Ishikawa (cell line): ENCODE data around the gene DNAH3.

Experiments
- CEBPB ChIP-seq: IDR thresholded peaks from 2 replicates; pipeline ENCODE4 v1.6.1; 2012
- CREB1 ChIP-seq: IDR thresholded peaks from 2 replicates; pipeline ENCODE4 v1.6.1; 2012; ENCODE audit warnings: low read depth
- EGR1 ChIP-seq: IDR thresholded peaks from 2 replicates; pipeline ENCODE4 v1.6.1; 2012
- EP300 ChIP-seq: IDR thresholded peaks from 2 replicates; pipeline ENCODE4 v1.6.1; 2012; ENCODE audit warnings: borderline replicate concordance
- FOXM1 ChIP-seq: IDR thresholded peaks from 2 replicates; pipeline ENCODE4 v1.6.1; 2012; ENCODE audit warnings: low read depth, borderline replicate concordance
- NFIC ChIP-seq: IDR thresholded peaks from 2 replicates; pipeline ENCODE4 v1.6.1; 2012
- RAD21 ChIP-seq: IDR thresholded peaks from 2 replicates; pipeline ENCODE4 v1.6.1; 2012; ENCODE audit warnings: low read depth
- TAF1 ChIP-seq: IDR thresholded peaks from 2 replicates; pipeline ENCODE4 v1.6.1; 2012; ENCODE audit warnings: low read depth, mild to moderate bottlenecking
- TCF12 ChIP-seq: IDR thresholded peaks from 2 replicates; pipeline ENCODE4 v1.6.1; 2012; ENCODE audit warnings: low read depth
- TEAD4 ChIP-seq: IDR thresholded peaks from 2 replicates; pipeline ENCODE4 v1.6.1; 2012
- ZBTB7A ChIP-seq: IDR thresholded peaks from 2 replicates; pipeline ENCODE4 v1.6.1; 2012; ENCODE audit warnings: low read depth
- TF ChIP-seq, protein P1 (sequence below): IDR thresholded peaks from 2 replicates; pipeline ENCODE4 v1.6.1; 2012; ENCODE audit warnings: low read depth, mild to moderate bottlenecking
- TF ChIP-seq, protein P2 (sequence below): IDR thresholded peaks from 2 replicates; pipeline ENCODE4 v1.6.1; 2012
- TF ChIP-seq, protein P3 (sequence below): IDR thresholded peaks from 2 replicates; pipeline ENCODE4 v1.6.1; 2012

DNA sequence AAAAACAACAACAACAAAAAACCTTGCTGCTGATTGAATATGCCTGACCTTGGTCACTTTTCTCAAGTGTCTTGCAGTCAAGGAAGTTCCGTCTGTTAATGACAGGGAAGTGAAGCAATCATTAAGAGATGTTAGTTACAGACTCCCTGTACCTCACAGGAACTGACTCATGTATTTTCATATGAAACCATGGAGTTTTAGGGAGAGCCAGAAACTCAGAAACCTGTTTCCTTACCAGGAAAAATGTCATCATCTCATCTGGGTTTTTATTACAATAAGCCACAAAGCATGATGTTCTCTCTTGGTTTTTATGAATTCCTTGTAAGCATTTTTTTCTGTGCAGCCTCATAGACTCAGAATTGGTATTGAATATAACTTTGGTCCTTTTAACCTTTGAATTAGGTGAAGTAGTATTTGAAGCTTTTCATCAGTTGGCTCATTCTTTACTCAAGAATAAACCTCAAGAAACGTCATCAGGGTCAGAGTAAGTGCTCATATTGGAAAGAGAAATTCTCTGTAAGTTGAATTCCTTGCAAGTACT is 239.8 kb downstream of the DNAH3 start:
- TF ChIP-seq CREB1 (no peak), TCF12 (no peak), EP300 (no peak), CEBPB (no peak), EGR1 (no peak), FOXM1 (no peak), NFIC (no peak), ZBTB7A (no peak), RAD21 (no peak), TEAD4 (no peak), TAF1 (no peak)
- TF ChIP-seq, protein P1, sequence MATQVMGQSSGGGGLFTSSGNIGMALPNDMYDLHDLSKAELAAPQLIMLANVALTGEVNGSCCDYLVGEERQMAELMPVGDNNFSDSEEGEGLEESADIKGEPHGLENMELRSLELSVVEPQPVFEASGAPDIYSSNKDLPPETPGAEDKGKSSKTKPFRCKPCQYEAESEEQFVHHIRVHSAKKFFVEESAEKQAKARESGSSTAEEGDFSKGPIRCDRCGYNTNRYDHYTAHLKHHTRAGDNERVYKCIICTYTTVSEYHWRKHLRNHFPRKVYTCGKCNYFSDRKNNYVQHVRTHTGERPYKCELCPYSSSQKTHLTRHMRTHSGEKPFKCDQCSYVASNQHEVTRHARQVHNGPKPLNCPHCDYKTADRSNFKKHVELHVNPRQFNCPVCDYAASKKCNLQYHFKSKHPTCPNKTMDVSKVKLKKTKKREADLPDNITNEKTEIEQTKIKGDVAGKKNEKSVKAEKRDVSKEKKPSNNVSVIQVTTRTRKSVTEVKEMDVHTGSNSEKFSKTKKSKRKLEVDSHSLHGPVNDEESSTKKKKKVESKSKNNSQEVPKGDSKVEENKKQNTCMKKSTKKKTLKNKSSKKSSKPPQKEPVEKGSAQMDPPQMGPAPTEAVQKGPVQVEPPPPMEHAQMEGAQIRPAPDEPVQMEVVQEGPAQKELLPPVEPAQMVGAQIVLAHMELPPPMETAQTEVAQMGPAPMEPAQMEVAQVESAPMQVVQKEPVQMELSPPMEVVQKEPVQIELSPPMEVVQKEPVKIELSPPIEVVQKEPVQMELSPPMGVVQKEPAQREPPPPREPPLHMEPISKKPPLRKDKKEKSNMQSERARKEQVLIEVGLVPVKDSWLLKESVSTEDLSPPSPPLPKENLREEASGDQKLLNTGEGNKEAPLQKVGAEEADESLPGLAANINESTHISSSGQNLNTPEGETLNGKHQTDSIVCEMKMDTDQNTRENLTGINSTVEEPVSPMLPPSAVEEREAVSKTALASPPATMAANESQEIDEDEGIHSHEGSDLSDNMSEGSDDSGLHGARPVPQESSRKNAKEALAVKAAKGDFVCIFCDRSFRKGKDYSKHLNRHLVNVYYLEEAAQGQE = no peak
- TF ChIP-seq, protein P2, sequence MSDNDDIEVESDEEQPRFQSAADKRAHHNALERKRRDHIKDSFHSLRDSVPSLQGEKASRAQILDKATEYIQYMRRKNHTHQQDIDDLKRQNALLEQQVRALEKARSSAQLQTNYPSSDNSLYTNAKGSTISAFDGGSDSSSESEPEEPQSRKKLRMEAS = no peak
- TF ChIP-seq, protein P3, sequence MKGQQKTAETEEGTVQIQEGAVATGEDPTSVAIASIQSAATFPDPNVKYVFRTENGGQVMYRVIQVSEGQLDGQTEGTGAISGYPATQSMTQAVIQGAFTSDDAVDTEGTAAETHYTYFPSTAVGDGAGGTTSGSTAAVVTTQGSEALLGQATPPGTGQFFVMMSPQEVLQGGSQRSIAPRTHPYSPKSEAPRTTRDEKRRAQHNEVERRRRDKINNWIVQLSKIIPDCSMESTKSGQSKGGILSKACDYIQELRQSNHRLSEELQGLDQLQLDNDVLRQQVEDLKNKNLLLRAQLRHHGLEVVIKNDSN = no peak
